Left forelimb (tissue), 1 donor: ENCODE results near the gene SEPTIN2.
"Not testable (repeated sequence)": the region's sequence is repeated elsewhere in the genome, so short reads cannot be mapped to it uniquely, and the experiment has no call there.

Experiments
- DNase-seq: peaks from one replicate; pipeline ENCODE4 v3.0.0-alpha.2; 2018; ENCODE audit warnings: low spot score

The SEPTIN2 gene

GRCh38 chr2:241313543-241314095, 2.1 kb upstream of the SEPTIN2 start:
- no peak for DNase-seq

GRCh38 chr2:241314226-241315092, 1.3 kb upstream of the SEPTIN2 start:
- no peak for DNase-seq

- DNase-seq, result peak; percentile 99
Observed at GRCh38 chr2:241315093-241315878, 439 bp upstream of the SEPTIN2 start, which contains the start of gene HDLBP. Gene HDLBP, minus strand, starts transcription at chr2:241315672. Its CDS starts 48,803 bp downstream, at chr2:241266869.

- no peak for DNase-seq
Observed at GRCh38 chr2:241316825-241317224, 1.1 kb downstream of the SEPTIN2 start.

- no peak for DNase-seq
Observed at GRCh38 chr2:241317391-241317790, 1.7 kb downstream of the SEPTIN2 start.

GRCh38 chr2:241318830-241319229, 3.1 kb downstream of the SEPTIN2 start:
- DNase-seq, result not testable (repeated sequence)

GRCh38 chr2:241320394-241320793, 4.7 kb downstream of the SEPTIN2 start:
- no peak for DNase-seq

GRCh38 chr2:241321033-241321432, 5.3 kb downstream of the SEPTIN2 start:
- no peak for DNase-seq

GRCh38 chr2:241321886-241322285, 6.2 kb downstream of the SEPTIN2 start:
- no peak for DNase-seq

GRCh38 chr2:241323778-241324177, 8.1 kb downstream of the SEPTIN2 start:
- DNase-seq, result no peak

- DNase-seq, result no peak
Observed at GRCh38 chr2:241324775-241325174, 9.1 kb downstream of the SEPTIN2 start.

- no peak for DNase-seq
Observed at GRCh38 chr2:241325257-241325656, 9.5 kb downstream of the SEPTIN2 start.

- DNase-seq, result no peak
Observed at GRCh38 chr2:241329669-241330615, 14.2 kb downstream of the SEPTIN2 start.

GRCh38 chr2:241330616-241330981, 14.9 kb downstream of the SEPTIN2 start:
- DNase-seq, result no peak

- no peak for DNase-seq
Observed at GRCh38 chr2:241334813-241335212, 19.1 kb downstream of the SEPTIN2 start.

- DNase-seq, result no peak
Observed at GRCh38 chr2:241339839-241340630, 24.3 kb downstream of the SEPTIN2 start.

GRCh38 chr2:241340631-241341163, 25.0 kb downstream of the SEPTIN2 start:
- DNase-seq, result no peak

- DNase-seq, result no peak
Observed at GRCh38 chr2:241344925-241345651, 29.4 kb downstream of the SEPTIN2 start.

- DNase-seq, result no peak
Observed at GRCh38 chr2:241349941-241350340, 34.2 kb downstream of the SEPTIN2 start.

GRCh38 chr2:241350530-241350877, 34.8 kb downstream of the SEPTIN2 start:
- DNase-seq, result no peak
